Spleen (tissue), 7 donors: ENCODE results near the gene RRP12.

Experiments
- POLR2A ChIP-seq, 3 donors: fragments of 450-650 bp; IDR thresholded peaks; one replicate each; pipeline ENCODE4 v1.5.1; 2017; ENCODE audit warnings: antibody characterized with exemption in 3 of 3, mild to moderate bottlenecking in 1 of 3
- POLR2AphosphoS5 ChIP-seq, 3 donors: sonication (generic); formaldehyde crosslinking; IDR thresholded peaks; one replicate each; pipeline ENCODE4 v1.5.1; 2017; ENCODE audit warnings: antibody characterized with exemption in 3 of 3
- TF ChIP-seq, protein P1 (sequence below), 11 experiments: fragments of 200-600 bp in 7 of 11; fragments of 450-650 bp in 4 of 11; sonication (generic) in 4 of 11; IDR thresholded peaks in 8 of 11; conservative IDR thresholded peaks in 3 of 11; 1 replicate in 7 of 11; 2 replicates in 4 of 11; pipeline versions ENCODE4 v1.4.0 to v1.8.0; 2016 to 2021; ENCODE audit warnings: antibody characterized with exemption in 11 of 11, inconsistent platforms in 4 of 11, mild to moderate bottlenecking in 1 of 11
- donor health status: DM: no; HTN: no; CAD: no; lungs with moderate emphysema.
- donor health status: DM: no; HTN: no; CAD: no.
- donor health status: DM: no; HTN: no; CAD: no.

GRCh38 chr10:97353945-97354344 lies 47.2 kb downstream of the RRP12 start:
- TF ChIP-seq POLR2A (IDR thresholded peaks at IDR 0.05): no peak
- TF ChIP-seq, protein P1, sequence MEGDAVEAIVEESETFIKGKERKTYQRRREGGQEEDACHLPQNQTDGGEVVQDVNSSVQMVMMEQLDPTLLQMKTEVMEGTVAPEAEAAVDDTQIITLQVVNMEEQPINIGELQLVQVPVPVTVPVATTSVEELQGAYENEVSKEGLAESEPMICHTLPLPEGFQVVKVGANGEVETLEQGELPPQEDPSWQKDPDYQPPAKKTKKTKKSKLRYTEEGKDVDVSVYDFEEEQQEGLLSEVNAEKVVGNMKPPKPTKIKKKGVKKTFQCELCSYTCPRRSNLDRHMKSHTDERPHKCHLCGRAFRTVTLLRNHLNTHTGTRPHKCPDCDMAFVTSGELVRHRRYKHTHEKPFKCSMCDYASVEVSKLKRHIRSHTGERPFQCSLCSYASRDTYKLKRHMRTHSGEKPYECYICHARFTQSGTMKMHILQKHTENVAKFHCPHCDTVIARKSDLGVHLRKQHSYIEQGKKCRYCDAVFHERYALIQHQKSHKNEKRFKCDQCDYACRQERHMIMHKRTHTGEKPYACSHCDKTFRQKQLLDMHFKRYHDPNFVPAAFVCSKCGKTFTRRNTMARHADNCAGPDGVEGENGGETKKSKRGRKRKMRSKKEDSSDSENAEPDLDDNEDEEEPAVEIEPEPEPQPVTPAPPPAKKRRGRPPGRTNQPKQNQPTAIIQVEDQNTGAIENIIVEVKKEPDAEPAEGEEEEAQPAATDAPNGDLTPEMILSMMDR (IDR thresholded peaks at IDR 0.05 in 8 of 11, conservative IDR thresholded peaks at IDR 0.05 in 3 of 11): no peak
- TF ChIP-seq POLR2AphosphoS5 (IDR thresholded peaks at IDR 0.05): peak in 1 of 3 donors; percentile 78
